Stomach (tissue), 9 donors: ENCODE data around the gene PALD1. TPM values are rescaled to one million over a fixed set of nuclear protein-coding genes. Genes with fewer than 3 reads are reported as not detected.

ENCODE experiments used
- DNase-seq, 2 donors: peaks; one replicate each; pipeline versions ENCODE4 v3.0.0 to v3.0.0-alpha.2; 2013 to 2019
- H3K27ac ChIP-seq, 5 donors: fragments of 200-600 bp in 4 of 5; sonication (generic) in 4 of 5; one replicate each; pipeline ENCODE4 v1.5.1; 2013 to 2019; ENCODE audit warnings: mild to moderate bottlenecking in 1 of 5, moderate library complexity in 1 of 5
- H3K27me3 ChIP-seq, 3 donors: fragments of 200-600 bp; sonication (generic); one replicate each; pipeline ENCODE4 v1.5.1; 2017 to 2019; ENCODE audit warnings: mixed run types in 1 of 3
- H3K36me3 ChIP-seq, 4 donors: fragments of 200-600 bp; sonication (generic); 1 replicate in 3 of 4; 2 replicates in 1 of 4; pipeline ENCODE4 v1.5.1; 2016 to 2019
- H3K4me1 ChIP-seq, 4 donors: fragments of 200-600 bp; sonication (generic); one replicate each; pipeline ENCODE4 v1.5.1; 2016 to 2019
- H3K4me3 ChIP-seq, 4 donors: fragments of 200-600 bp; sonication (generic) in 3 of 4; one replicate each; pipeline ENCODE4 v1.5.1; 2016 to 2019; ENCODE audit warnings: mild to moderate bottlenecking in 1 of 4
- H3K9me3 ChIP-seq, 4 donors: fragments of 200-600 bp; sonication (generic); one replicate each; pipeline ENCODE4 v1.5.1; 2016 to 2019
- CTCF ChIP-seq, 7 experiments: fragments of 450-650 bp in 4 of 7; fragments of 200-600 bp in 3 of 7; sonication (generic) in 3 of 7; IDR thresholded peaks; one replicate each; pipeline ENCODE4 v1.5.1; 2016 to 2019; ENCODE audit warnings: antibody characterized with exemption in 7 of 7, control low read depth in 2 of 7, mild to moderate bottlenecking in 1 of 7
- EP300 ChIP-seq: sonication (generic); formaldehyde crosslinking; IDR thresholded peaks from one replicate; pipeline ENCODE4 v1.6.1; 2017; ENCODE audit warnings: antibody characterized with exemption
- POLR2A ChIP-seq, 4 donors: fragments of 450-650 bp; IDR thresholded peaks; one replicate each; pipeline ENCODE4 v1.6.1; 2016; ENCODE audit warnings: antibody characterized with exemption in 4 of 4, control low read depth in 2 of 4, mild to moderate bottlenecking in 1 of 4, moderate library complexity in 1 of 4
- POLR2AphosphoS5 ChIP-seq, 3 donors: sonication (generic); formaldehyde crosslinking; IDR thresholded peaks; one replicate each; pipeline ENCODE4 v1.6.1; 2016; ENCODE audit warnings: antibody characterized with exemption in 3 of 3
- WGBS, 5 donors: extraction: QIAGEN DNeasy Blood & Tissue Kit in 3 of 5; methylation state at CpG; one replicate each; pipeline versions ENCODE4 v1.1.5 to v1.1.7; 2013 to 2018; 5-methylcytosine and 5-hydroxymethylcytosine counted together
- intact Hi-C: fragments of 100-400 bp; cut with DNase I; formaldehyde crosslinking; loops from one replicate; pipeline ENCODE4 v1.15.1; 2023; ENCODE audit warnings: low total_unique reads
- polyA plus RNA-seq, 3 donors: library from polyadenylated mRNA; stranded (reverse); fragments of 200-250 nt; gene quantifications; one replicate each; pipeline ENCODE4 v1.2.3, GENCODE V29; 2013
- total RNA-seq, 5 donors: library from RNA; depleted of rRNA; stranded (reverse); fragments of >200 nt; gene quantifications; one replicate each; pipeline versions ENCODE4 v1.1.0 to v1.2.3, GENCODE V29; 2014 to 2016
- donor health status: healthy with polysubstance abuse.
- donor health status: Bipolar disorder and iron deficiency.
- donor health status: healthy.

The PALD1 gene
- total and polyA plus RNA-seq, 8 donors = 2.4 to 25.1 (median 4.0) TPM

- intact Hi-C loops = no loop called here
- peak in 1 of 3 donors; percentile 53 for TF ChIP-seq POLR2AphosphoS5 (IDR thresholded peaks at IDR 0.05)
- TF ChIP-seq POLR2A (IDR thresholded peaks at IDR 0.05) = no peak
- Histone ChIP-seq H3K27ac (peak overlapping the region in 4 of 5 donors; percentile 17 to 77 (median 58)), H3K36me3 (no peaks in the 10 kb centered on the region), H3K4me1 (peaks cover 0 to 52% (median 17%) of the 10 kb centered on the region in 4 donors), H3K4me3 (no peak overlapping the region), H3K9me3 (no peaks in the 10 kb centered on the region), H3K27me3 (no peaks in the 10 kb centered on the region)
- WGBS, 5 donors = 61 to 78% (median 76%) methylated on average over 10 of the region's 10 CpGs
- no peak for DNase-seq
Measured at GRCh38 chr10:70492786-70493659, 14.5 kb downstream of the PALD1 start.

DNA sequence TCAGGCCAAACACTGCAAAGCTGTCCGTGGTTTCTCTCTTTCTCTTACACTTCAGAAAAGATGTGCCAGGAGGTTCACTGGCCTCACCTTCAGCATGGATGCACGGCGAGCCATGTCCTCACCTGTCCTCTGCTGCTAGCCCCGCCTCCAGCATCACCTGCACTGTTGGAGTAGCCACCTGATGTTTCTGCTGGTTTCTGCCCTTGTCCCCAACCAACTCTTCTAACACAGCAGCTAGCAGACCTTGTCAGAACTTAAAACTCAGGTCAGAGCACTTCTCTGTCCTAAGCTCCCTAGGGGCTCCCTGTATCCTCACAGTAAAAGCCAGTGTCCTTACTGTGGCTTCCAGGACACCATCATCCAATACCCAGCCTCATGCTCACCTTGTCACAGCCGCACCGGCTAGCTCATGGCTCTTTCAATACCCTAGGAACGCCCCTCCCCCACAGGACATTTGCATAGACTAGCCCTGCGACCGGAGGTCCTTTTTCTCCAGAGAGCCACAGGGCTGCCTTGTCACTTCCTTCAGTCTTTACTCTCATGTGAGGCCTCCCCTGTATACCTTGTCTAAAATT is 15.2 kb downstream of the PALD1 start:
- H3K27me3 ChIP-seq = no peaks in the 10 kb centered on the region
- no peaks in the 10 kb centered on the region for H3K9me3 ChIP-seq
- peaks cover 0 to 55% (median 18%) of the 10 kb centered on the region in 4 donors for H3K4me1 ChIP-seq
- DNase-seq = peak; percentile 38 to 54
- TF ChIP-seq POLR2A (IDR thresholded peaks at IDR 0.05) (no peak), CTCF (IDR thresholded peaks at IDR 0.05) (no peak), EP300 (no peak), POLR2AphosphoS5 (IDR thresholded peaks at IDR 0.05) (no peak)
- peak overlapping the region in 4 of 5 donors; percentile 17 to 77 (median 58) for H3K27ac ChIP-seq
- 33 to 54% (median 50%) methylated on average over 9 of the region's 9 CpGs for WGBS, 5 donors
- no peak overlapping the region for H3K4me3 ChIP-seq
- intact Hi-C loops = no loop called here
- no peaks in the 10 kb centered on the region for H3K36me3 ChIP-seq

- Histone ChIP-seq H3K27me3 (no peaks in the 10 kb centered on the region), H3K9me3 (no peaks in the 10 kb centered on the region), H3K27ac (peak overlapping the region in 4 of 5 donors; percentile 17 to 77 (median 44)), H3K36me3 (no peaks in the 10 kb centered on the region), H3K4me3 (no peak overlapping the region), H3K4me1 (peaks cover 2 to 57% (median 25%) of the 10 kb centered on the region in 4 donors)
- TF ChIP-seq EP300 (no peak), POLR2A (IDR thresholded peaks at IDR 0.05) (no peak), CTCF (IDR thresholded peaks at IDR 0.05) (no peak), POLR2AphosphoS5 (IDR thresholded peaks at IDR 0.05) (no peak)
- 51 to 67% (median 58%) methylated on average over 8 of the region's 8 CpGs for WGBS, 5 donors
- DNase-seq = no peak
- intact Hi-C loops = no loop called here
Measured at GRCh38 chr10:70494536-70494935, 16.0 kb downstream of the PALD1 start.

GRCh38 chr10:70494966-70495365 is 16.4 kb downstream of the PALD1 start:
- Histone ChIP-seq H3K27me3 (no peaks in the 10 kb centered on the region), H3K4me1 (peaks cover 5 to 58% (median 28%) of the 10 kb centered on the region in 4 donors), H3K9me3 (no peaks in the 10 kb centered on the region), H3K4me3 (no peak overlapping the region), H3K36me3 (no peaks in the 10 kb centered on the region), H3K27ac (peak overlapping the region in 4 of 5 donors; percentile 17 to 77 (median 44))
- intact Hi-C loops = no loop called here
- 71 to 84% (median 80%) methylated on average over 13 of the region's 13 CpGs for WGBS, 5 donors
- peak in 1 of 2 donors; percentile 38 for DNase-seq
- TF ChIP-seq POLR2A (IDR thresholded peaks at IDR 0.05) (no peak), CTCF (IDR thresholded peaks at IDR 0.05) (no peak), POLR2AphosphoS5 (IDR thresholded peaks at IDR 0.05) (no peak), EP300 (no peak)
